Breast epithelium (tissue), 3 donors: ENCODE data around the gene SNAI3.

Experiments
- CTCF ChIP-seq, 3 donors: fragments of 450-650 bp; IDR thresholded peaks; one replicate each; pipeline ENCODE4 v1.5.1; 2016 to 2017; ENCODE audit warnings: antibody characterized with exemption in 3 of 3, mild to moderate bottlenecking in 3 of 3, moderate library complexity in 3 of 3
- POLR2A ChIP-seq: fragments of 450-650 bp; IDR thresholded peaks from one replicate; pipeline ENCODE4 v1.6.1; 2016; ENCODE audit warnings: antibody characterized with exemption, mild to moderate bottlenecking, moderate library complexity
- POLR2AphosphoS5 ChIP-seq, 3 donors: sonication (generic); formaldehyde crosslinking; IDR thresholded peaks; one replicate each; pipeline ENCODE4 v1.6.1; 2017; ENCODE audit warnings: antibody characterized with exemption in 3 of 3

GRCh38 chr16:88633684-88634140 is 52.6 kb downstream of the SNAI3 start:
- TF ChIP-seq CTCF (IDR thresholded peaks at IDR 0.05) (no peak), POLR2A (no peak), POLR2AphosphoS5 (IDR thresholded peaks at IDR 0.05) (no peak)
